Activated CD8-positive, alpha-beta memory T cell treated with anti-CD3 and anti-CD28 coated beads for 36 hours (primary cell): Measurements from ENCODE around the gene HEG1. TPM values are rescaled to one million over a fixed set of nuclear protein-coding genes. Genes with fewer than 3 reads are reported as not detected.
"Not testable (repeated sequence)": the region's sequence is repeated elsewhere in the genome, so short reads cannot be mapped to it uniquely, and the experiment has no call there.

Experiments
- CTCF ChIA-PET: fragments of 350-600 bp; sonication (Branson Sonifier 250); formaldehyde crosslinking; loops from one replicate; lab custom pipeline; 2021; ENCODE audit warnings: antibody characterized with exemption; lab: Charles Lee
- POLR2A ChIA-PET: fragments of 350-600 bp; sonication (Branson Sonifier 250); formaldehyde crosslinking; loops from one replicate; lab custom pipeline; 2021; ENCODE audit warnings: antibody characterized with exemption; lab: Charles Lee
- total RNA-seq, 2 experiments: library from RNA; stranded (reverse); gene quantifications; one replicate each; pipeline ENCODE4 v1.2.3, GENCODE V29; 2021

Gene HEG1
- total RNA-seq, 2 experiments from 2014 or later: 26.8 to 27.0 TPM

DNA sequence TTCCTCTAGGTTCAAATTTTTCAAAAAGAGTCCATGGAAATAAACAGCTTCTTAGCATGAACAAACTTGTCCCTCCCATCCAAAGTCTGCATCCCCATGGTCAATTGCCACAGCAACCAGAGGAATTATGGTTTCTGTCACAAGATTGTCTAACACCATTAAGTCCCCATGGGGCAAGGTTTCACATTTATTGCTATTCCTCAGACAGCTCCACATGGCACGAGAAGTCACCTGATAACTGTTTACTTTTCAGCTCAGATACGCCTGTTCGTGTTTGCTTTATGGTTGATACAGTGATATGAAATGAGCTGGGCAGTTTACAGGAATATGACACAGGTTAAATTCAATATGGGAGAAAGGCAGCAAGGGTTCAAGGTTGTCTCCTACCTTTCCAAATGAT lies 83.3 kb downstream of the HEG1 start:
- ChIA-PET CTCF (no interaction called here), POLR2A (no interaction called here)

DNA sequence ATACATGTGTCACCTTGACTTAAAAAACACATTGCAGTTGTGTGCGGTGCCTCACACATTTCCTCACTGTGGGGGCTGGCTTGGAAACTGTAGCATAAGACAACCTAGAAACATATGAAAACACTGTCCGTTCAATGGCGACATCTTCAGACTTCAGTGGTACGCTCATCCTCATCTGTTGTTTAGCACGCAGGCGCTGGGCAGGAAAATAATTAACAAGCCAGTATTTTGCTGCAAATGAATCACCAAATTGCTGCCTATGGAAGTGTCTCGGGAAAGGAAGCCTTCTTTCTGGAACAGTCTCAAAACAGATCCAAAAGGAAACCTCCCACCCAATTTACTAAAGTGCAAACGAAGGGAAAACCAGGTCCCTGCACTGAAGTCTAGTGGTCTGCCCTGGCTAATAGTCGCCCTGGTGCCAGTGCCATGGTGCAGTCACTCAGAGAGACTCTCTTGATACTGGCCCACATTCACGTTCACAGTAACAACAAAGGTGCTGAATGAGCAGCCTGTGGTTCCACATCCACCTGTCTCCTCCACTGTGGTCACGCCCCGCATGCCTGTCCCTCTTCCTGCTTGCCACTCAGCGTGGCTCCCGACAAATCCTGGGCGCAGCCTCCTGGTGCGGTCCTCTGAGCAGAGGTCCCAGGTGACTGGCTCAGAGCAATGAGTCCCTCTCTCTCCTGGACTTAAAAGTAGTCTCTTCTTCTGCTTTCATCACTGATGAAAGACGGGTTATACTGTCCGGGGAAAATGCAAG lies 85.7 kb downstream of the HEG1 start:
- ChIA-PET POLR2A (no interaction called here), CTCF (no interaction called here)

DNA sequence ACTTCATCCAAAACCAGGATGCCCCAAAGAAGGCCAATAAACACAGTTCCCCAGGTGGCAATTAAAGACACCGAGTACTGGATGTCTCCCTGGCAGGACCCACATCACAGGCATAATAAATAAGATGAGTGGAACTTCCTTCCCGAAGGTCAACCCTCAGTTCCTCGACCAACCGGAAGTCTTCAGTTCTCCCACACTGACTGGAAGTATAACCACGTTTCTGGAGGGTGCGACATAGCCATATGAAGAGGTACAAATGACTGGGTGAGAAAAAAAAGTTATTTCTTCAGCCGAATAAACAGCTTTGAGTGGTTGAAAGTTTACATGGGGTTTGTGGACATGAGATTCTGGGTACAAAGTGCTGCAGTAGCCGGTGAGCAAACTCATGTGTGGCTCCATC lies 86.6 kb downstream of the HEG1 start:
- POLR2A ChIA-PET: no interaction called here
- CTCF ChIA-PET: no interaction called here

DNA sequence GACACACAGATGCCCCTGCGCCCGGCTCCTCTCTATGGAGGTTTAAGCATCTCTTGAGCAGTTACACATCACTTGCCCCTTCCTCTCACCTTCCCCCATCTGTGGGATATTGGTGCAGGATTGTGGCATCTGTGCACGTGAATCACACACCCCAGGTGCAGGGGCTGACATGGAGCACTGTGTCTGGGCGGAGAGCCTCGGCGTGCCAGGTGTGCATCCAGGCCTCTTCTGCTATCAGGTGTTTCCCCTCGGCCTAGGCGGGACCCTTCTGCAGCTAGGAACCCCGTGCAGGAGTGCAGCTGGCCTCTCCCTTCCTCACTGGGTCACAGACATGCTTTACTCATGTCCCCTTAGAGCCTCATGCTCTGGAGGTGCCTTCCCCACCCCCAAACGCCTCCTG lies 87.8 kb downstream of the HEG1 start:
- ChIA-PET POLR2A (no interaction called here), CTCF (no interaction called here)

DNA sequence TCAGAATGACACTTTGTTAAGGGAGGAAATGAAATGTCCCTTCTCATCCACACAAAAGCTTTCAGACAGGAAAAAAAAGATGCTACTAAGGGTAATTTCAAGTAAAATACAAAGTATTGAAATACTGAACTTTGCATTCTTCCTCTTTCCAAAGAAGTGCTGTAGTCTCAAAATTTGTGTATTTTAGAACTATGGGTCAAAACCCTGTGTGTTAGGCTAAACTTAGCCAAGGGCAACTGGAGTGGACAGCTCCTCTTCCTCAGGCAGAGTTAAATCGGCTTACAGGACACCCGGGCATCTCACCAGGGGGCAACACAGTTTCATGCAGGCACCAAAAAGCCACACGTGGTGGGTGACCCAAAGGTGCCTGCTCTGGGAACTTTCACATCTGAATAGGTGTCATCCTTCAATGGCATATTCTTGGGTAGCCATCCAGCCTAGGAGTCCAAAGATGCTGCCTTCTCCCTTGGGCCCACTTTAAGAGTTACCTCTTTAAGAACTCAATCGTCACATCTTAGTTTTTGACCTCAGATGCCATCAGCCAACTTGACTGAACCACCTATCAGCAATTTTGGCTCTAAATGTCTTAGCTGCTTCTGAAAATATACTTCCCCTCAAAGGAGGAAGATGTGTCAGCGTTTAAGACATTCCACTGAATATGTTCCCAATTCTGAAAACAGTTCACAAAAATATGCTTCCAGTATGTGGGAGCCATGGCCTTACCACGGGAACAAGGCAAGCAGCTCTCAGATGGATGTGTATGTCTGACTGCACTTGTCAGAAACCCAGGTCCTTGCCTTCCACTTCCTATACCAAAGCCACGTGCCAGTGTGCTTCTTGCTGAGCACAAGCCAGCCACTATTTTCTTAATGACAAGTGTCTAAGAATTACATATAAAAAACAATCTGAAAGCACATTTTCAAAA lies 89.0 kb downstream of the HEG1 start:
- CTCF ChIA-PET: interaction anchor here (0.6 kb wide), 1 partner anchor 9 kb away, joined by 3 read pairs; no protein-coding TSS in a partner anchor
- POLR2A ChIA-PET: no interaction called here

DNA sequence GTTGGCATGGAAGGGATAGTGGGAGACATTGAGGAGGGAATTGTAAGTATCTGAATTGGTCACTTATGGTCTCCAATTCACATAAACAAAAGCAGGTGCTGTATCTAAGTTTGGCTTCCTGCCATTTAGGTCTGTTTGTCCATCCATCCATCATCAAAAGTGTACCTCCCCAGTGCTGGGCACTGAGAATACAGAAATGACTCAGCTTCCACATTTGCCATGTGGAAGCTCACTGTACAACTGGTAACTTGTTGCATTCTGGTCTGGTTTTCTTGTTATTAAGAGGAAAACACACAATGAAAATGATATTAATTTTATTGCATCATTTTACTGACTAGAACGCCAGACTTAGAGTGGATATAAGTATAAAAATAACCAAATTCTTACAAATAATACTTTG lies 90.4 kb downstream of the HEG1 start:
- ChIA-PET CTCF (no interaction called here), POLR2A (no interaction called here)

DNA sequence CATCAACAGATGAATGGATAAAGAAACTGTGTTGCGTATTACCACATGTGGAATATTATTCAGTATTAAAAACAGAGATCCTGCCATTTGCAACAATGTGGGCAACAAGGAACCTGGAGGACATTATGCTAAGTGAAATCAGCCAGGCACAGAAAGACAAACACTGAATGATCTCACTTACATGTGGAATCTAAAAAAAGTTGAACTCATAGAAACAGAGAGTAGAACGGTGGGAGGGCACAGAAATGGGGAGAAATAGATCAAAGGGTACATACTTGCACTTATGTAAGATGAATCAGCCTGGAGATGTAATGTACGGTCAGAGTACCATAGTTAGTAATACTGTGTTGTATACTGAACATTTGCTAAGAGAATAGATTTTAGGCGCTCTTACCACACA lies 91.4 kb downstream of the HEG1 start:
- ChIA-PET CTCF (no interaction called here), POLR2A (no interaction called here)

DNA sequence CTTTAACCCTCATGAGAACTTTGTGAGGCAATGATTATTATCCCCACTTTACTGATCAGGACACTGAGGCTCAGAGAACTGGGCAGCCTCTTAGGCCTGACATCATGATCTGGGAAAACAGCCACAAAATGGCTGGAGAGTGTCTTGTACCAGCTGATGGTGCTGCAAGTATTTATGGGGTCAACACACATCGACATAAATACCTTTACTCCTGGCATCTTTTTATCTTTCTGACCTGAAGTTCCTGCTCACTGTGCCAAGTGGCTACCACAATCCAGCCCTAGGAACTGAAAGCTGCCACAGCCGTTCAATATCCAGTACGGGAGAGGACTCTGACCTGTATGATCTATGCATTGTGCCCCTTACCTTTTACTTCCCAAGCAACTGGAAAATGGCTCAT lies 92.0 kb downstream of the HEG1 start:
- ChIA-PET POLR2A (no interaction called here), CTCF (interaction anchor here (1.2 kb wide), 1 partner anchor 10 kb away, joined by 3 read pairs; no protein-coding TSS in a partner anchor)

DNA sequence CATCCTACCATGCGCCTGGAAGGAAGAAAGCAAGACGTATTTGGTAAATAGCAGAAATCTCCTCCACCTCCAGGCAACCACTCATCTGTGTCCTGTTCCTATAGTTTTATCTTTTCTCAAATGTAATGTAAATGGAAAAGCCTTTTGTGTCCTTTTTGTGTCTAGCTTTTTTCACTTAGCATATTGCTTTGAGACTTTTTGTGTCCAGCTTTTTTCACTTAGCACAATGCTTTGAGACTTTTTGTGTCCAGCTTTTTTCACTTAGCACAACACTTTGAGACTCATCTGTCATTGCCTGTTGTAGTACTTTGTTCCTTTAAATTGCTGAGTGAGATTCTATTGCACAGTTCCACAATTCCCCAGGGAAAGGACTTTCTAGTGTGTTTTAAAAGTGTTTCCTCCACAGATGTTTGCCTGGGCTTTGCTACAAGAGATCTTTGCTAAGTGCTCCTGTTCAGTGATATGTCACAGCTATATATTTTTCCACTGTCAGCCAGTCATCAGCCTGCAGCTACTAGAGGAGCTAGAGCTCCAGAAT lies 93.3 kb downstream of the HEG1 start:
- POLR2A ChIA-PET: no interaction called here
- CTCF ChIA-PET: interaction anchor here (1.2 kb wide), 1 partner anchor 61 kb away, joined by 3 read pairs; no protein-coding TSS in a partner anchor

DNA sequence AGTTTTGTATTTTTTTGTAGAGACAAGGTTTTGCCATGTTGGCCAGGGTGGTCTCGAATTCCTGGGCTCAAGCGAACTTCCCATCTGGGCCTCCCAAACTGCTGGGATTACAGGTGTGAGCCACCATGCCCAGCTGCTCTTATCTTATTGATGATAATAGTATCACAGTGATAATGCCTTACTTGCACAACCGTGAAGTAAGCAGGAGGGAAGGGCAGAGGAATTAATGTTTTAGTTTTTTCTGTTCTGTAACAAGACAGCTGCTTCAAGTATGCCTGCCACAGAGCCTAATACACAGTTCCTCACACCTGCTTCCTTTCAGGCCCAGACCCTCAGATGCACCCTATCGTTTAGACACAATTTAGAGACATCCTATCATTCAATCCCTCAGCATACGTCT lies 95.1 kb downstream of the HEG1 start:
- ChIA-PET POLR2A (no interaction called here), CTCF (interaction anchor here (0.6 kb wide), 1 partner anchor 49 kb away, joined by 3 read pairs; no protein-coding TSS in a partner anchor)

DNA sequence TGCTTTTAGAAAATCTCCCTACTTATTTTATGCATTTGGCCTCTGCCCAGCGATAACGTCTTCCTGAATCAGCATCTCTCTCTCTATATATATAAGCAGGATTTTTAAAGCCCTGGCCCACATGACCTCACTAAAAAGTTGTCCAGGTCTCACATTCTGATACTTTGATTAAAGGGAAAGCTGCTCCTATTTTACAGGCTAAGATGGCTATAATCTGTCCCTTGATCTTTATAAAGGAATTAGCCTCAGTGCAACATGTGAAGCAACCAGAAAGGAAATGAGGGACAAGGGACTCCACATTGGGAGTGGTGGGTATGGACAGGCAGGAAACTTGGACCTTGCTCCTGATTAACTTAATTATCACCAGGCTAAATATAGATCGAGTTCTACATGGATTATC lies 95.7 kb downstream of the HEG1 start:
- ChIA-PET CTCF (no interaction called here), POLR2A (no interaction called here)

DNA sequence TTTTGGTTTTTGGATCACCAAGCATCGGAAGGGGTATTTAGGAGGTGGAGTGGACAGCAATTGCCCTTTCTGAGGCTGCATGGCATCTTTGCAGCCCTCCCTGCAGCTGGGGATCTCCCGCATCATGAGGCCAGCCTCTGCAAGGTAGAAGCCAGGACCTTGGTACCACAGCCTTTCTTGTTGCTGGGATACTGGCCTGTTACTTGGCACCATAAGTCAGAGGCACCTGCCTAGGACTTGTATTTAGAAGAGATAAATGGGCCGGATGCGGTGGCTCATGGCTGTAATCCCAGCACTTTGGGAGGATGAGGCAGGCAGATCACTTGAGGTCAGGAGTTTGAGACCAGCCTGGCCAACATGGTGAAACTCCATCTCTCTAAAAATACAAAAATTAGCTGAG lies 97.8 kb downstream of the HEG1 start:
- POLR2A ChIA-PET, CTCF ChIA-PET: not testable (repeated sequence)

DNA sequence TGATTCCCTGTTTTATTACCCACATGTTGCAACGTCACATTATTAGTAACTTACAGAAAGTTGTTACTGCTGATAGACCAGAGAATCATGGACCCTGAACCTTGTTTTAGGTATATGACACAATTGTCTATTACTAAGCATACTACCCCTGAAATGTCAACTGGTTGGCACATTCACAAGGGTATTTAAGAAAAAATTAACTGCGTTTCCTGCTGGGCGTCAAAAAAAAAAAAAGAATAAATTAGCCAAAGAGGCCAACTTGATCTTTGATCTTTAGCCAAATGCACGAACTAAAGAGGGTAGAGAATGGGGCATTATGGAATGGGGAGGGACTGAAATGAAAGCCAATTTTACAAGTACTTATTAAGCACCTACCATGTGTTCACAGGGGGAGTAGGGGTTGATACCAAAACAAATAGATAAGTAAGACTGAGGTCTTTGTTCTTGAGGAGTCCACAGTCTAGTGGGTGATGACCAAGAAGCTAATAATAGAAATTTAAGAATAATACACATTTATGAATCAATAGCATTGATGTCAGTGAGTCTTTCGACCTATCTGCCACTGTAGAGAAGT lies 103.4 kb downstream of the HEG1 start:
- CTCF ChIA-PET: no interaction called here
- POLR2A ChIA-PET: no interaction called here

DNA sequence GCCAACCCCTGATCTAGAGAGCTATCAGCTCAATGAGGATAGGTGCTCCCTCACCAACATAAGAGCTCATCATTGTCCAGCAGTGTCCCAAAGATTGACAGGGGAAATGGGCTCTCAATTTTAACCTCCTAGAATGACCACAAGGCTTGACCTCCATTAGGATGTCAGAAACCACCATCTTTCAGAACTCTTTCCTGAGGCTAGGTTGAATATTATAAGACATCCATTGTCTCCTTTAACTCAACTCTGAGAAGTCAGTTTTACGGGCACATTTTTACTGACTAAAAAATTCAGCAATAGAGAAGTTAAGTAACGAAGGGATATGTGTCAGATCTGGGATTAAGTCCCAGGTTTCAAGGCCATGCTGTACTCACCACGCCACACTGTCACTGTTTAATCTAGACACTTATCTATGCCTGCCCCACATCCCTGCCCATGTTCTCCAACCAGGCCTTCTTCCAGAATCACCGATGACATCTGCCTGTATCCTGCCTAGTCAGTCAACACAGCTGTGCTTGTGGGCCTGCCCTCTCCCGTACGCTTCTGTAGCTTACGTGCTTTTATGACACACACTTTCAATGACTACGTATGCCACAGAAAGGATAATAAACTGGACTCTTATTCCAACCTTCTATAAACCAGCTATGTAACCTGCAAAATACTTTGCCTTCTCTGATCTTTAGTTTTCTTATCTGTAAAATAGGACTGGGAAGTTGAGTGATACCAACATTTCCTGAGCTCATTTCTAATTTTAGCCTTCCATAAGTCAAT lies 104.1 kb downstream of the HEG1 start:
- ChIA-PET CTCF (interaction anchor here (1.0 kb wide), 1 partner anchor 190 kb away, joined by 3 read pairs; no protein-coding TSS in a partner anchor), POLR2A (no interaction called here)

DNA sequence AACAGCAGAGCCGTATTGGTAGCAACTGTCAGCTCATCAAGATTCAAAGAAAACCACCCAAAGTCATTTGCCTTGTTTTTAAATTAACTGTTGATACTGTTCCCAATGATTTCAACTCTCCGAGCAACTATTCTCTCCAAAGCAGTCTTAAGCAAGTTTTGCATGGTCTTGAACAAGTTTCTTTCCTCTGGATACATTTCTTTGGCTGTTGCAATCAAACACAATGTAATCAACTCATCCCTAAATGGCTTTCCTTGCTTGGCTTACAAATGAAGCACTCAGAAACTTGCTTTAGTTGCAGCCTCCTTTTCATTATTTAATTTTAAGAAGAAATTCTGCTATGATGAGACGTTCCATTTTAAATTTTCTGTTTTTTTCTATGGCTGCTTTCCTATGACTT lies 105.8 kb downstream of the HEG1 start:
- CTCF ChIA-PET: no interaction called here
- POLR2A ChIA-PET: no interaction called here

DNA sequence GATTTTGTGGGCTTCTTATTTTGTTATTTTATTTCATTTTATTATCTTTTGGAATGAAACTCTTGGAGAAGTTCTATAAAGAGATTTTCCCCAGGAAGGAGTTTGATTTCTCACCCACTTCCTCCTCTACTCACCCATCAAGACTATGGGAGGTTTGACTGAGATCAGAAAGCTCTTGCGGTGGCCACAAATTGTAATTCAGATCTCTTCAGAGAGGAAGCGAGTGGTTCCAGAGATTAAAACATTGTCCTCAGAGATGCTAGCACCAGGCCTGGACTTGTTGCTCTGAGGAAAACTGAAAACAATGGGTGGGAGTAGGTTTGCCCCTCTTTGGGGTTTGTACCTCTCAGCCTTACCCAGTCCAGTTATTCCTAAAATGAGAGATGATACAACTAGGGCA lies 113.2 kb downstream of the HEG1 start:
- POLR2A ChIA-PET: interaction anchor here (0.7 kb wide), 1 partner anchor 322 kb away, joined by 4 read pairs; no protein-coding TSS in a partner anchor

DNA sequence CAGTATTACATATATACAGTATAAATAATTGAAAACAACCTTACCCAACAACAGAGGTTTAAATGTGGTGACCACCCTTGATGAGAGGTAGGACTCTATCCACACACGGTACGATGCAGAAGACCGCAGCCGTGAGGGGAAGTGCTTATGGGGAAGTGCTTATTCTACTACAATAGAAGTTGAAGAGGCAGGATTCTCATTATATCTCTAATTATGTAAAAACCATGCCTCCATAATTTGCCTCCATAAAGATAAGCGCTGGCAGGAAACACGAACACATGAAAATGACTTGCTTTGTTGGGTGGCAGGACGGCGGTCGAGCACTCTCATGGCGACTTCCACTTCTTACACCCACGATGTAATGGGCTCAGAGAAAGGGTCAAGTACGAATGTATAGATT lies 114.0 kb downstream of the HEG1 start:
- ChIA-PET CTCF (no interaction called here), POLR2A (no interaction called here)

More for the DNA sequence above, 113.2 kb downstream of the HEG1 start:
- CTCF ChIA-PET: no interaction called here

DNA sequence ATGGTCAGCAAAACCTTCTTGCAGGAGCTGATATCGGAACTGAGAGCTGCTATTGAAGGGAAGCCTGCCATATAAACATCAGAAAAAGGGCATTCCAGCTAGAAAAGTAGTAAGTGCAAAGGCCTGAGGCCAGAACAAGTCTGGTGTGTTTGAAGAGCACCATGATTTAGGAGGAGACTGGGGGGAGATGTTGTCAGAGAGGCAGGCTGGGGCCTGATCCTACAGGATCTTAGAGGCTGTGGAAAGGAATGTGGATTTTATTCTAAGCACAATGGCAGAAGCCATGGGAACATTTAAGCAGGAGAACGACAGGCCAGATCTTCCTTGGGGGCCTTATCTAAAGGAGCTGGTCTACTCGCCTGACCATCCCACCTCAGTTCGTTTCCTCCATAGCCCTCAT lies 116.1 kb downstream of the HEG1 start:
- ChIA-PET POLR2A (no interaction called here), CTCF (no interaction called here)

DNA sequence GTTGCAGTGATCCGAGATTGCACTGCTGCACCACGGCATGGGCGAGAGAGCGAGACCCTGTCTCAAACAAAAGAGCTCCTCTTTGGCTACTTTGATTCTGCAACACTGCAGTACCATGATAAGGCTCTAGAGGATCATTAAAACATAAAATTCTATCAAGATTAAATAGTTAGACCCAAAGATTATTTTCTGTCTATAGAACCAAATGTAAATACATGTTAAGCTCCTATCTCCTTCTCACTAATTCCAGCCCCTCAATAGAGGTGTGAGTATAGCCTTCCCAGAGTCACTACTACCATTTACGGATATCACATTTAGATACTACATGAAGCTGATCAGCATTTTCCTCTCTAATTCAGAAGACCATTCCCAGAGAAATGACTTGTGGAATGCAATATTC lies 116.9 kb downstream of the HEG1 start:
- CTCF ChIA-PET: interaction anchor here (1.2 kb wide), 1 partner anchor 211 kb away, joined by 3 read pairs; no protein-coding TSS in a partner anchor
- POLR2A ChIA-PET: no interaction called here
